Neural cell (in vitro differentiated cells): ENCODE measurements around the gene NELL1. TPM values are rescaled to one million over a fixed set of nuclear protein-coding genes. Genes with fewer than 3 reads are reported as not detected.

Experiments used
- H2AFZ ChIP-seq: fragments of 200-600, 300-800 bp; sonication (generic), shearing (Covaris generic); 2 replicates; pipeline ENCODE4 v1.6.0; 2014; ENCODE audit warnings: low read depth, mild to moderate bottlenecking, antibody characterized with exemption, low read length, moderate library complexity
- H3F3A ChIP-seq: fragments of 200-600 bp; shearing (Covaris generic); 2 replicates; pipeline ENCODE4 v1.6.1; 2016; ENCODE audit warnings: mild to moderate bottlenecking, moderate library complexity, mixed read lengths, antibody characterized with exemption, low read length; ENCODE audit not compliant: insufficient read depth, poor library complexity, severe bottlenecking
- H3K27ac ChIP-seq: fragments of 200-600, 300-800 bp; sonication (generic), shearing (Covaris generic); 2 replicates; pipeline ENCODE4 v1.5.1; 2014; ENCODE audit warnings: mild to moderate bottlenecking, low read length, moderate library complexity
- H3K27me3 ChIP-seq: fragments of 300-800, 200-600 bp; sonication (generic), shearing (Covaris generic); 2 replicates; pipeline ENCODE4 v1.6.0; 2014; ENCODE audit warnings: mild to moderate bottlenecking, low read depth, low read length, moderate library complexity; ENCODE audit not compliant: insufficient read depth
- H3K36me3 ChIP-seq: fragments of 300-800, 200-600 bp; sonication (generic), shearing (Covaris generic); 2 replicates; pipeline ENCODE4 v1.5.1; 2014; ENCODE audit warnings: mild to moderate bottlenecking, antibody characterized with exemption, low read length, moderate library complexity; ENCODE audit not compliant: insufficient read depth
- H3K4me2 ChIP-seq: fragments of 300-800, 200-600 bp; sonication (generic), shearing (Covaris generic); 2 replicates; pipeline ENCODE4 v1.6.0; 2014; ENCODE audit warnings: mild to moderate bottlenecking, low read length
- H3K4me3 ChIP-seq: fragments of 300-800, 200-600 bp; sonication (generic), shearing (Covaris generic); 2 replicates; pipeline ENCODE4 v1.5.1; 2014; ENCODE audit warnings: mild to moderate bottlenecking, low read length, moderate library complexity
- H3K79me2 ChIP-seq: fragments of 200-600 bp; shearing (Covaris generic); replicated peaks from 2 replicates; pipeline ENCODE4 v1.6.0; 2014; ENCODE audit warnings: mild to moderate bottlenecking, low read length, moderate library complexity; ENCODE audit not compliant: insufficient read depth
- H3K9ac ChIP-seq: fragments of 300-800, 200-600 bp; sonication (generic), shearing (Covaris generic); 2 replicates; pipeline ENCODE4 v1.6.1; 2016; ENCODE audit warnings: mild to moderate bottlenecking, low read length, mixed read lengths
- H3K9me2 ChIP-seq: fragments of 200-600 bp; shearing (Covaris generic); 2 replicates; pipeline ENCODE4 v1.6.1; 2016; ENCODE audit warnings: mild to moderate bottlenecking, low read length, mixed read lengths; ENCODE audit not compliant: insufficient read depth
- H3K9me3 ChIP-seq: fragments of 200-600, 300-800 bp; sonication (generic), shearing (Covaris generic); 2 replicates; pipeline ENCODE4 v1.6.1; 2016; ENCODE audit warnings: mild to moderate bottlenecking, mixed run types, low read length, moderate library complexity, mixed read lengths
- H4K20me1 ChIP-seq: fragments of 200-600 bp; shearing (Covaris generic); 2 replicates; pipeline ENCODE4 v1.6.1; 2016; ENCODE audit warnings: mild to moderate bottlenecking, mixed run types; ENCODE audit not compliant: insufficient read depth
- EP300 ChIP-seq: fragments of 450-650 bp; conservative IDR thresholded peaks from 2 replicates; pipeline ENCODE4 v1.6.1; 2014; ENCODE audit warnings: antibody characterized with exemption, mild to moderate bottlenecking, moderate library complexity; ENCODE audit not compliant: poor library complexity, severe bottlenecking
- EZH2 ChIP-seq: fragments of 200-600, 300-800 bp; shearing (Covaris generic), sonication (generic); IDR thresholded peaks from 2 replicates; pipeline ENCODE4 v1.6.1; 2014; ENCODE audit warnings: antibody characterized with exemption, low read length, borderline replicate concordance, mild to moderate bottlenecking; ENCODE audit not compliant: insufficient read depth, poor library complexity, severe bottlenecking
- MXI1 ChIP-seq: fragments of 450-650 bp; conservative IDR thresholded peaks from 2 replicates; pipeline ENCODE4 v1.6.1; 2014; ENCODE audit warnings: antibody characterized with exemption, mild to moderate bottlenecking; ENCODE audit not compliant: poor library complexity, severe bottlenecking
- POLR2AphosphoS5 ChIP-seq: IDR thresholded peaks from 2 replicates; pipeline ENCODE4 v1.6.1; 2012
- RAD21 ChIP-seq: fragments of 450-650 bp; conservative IDR thresholded peaks from 2 replicates; pipeline ENCODE4 v1.6.1; 2014; ENCODE audit warnings: antibody characterized with exemption, mild to moderate bottlenecking, moderate library complexity
- REST ChIP-seq: IDR thresholded peaks from 2 replicates; pipeline ENCODE4 v1.6.1; 2012; ENCODE audit warnings: borderline replicate concordance
- SMC3 ChIP-seq: fragments of 450-650 bp; conservative IDR thresholded peaks from 2 replicates; pipeline ENCODE4 v1.6.1; 2014; ENCODE audit warnings: antibody characterized with exemption, mild to moderate bottlenecking, moderate library complexity; ENCODE audit not compliant: poor library complexity
- TAF1 ChIP-seq: IDR thresholded peaks from 2 replicates; pipeline ENCODE4 v1.6.1; 2012; ENCODE audit warnings: low read depth
- polyA plus RNA-seq: library from polyadenylated mRNA; depleted of rRNA; stranded (reverse); fragments of >200 nt; gene quantifications from 2 replicates; pipeline ENCODE4 v1.2.3, GENCODE V29; 2014
- TF ChIP-seq, protein P1 (sequence below): fragments of 450-650 bp; IDR thresholded peaks from 2 replicates; pipeline ENCODE4 v1.5.1; 2014; ENCODE audit warnings: antibody characterized with exemption, mild to moderate bottlenecking, moderate library complexity; ENCODE audit not compliant: poor library complexity, severe bottlenecking

Gene NELL1
- polyA plus RNA-seq, 1 donor from 2014 or later: 70.4 TPM

GRCh38 chr11:21495879-21496278, 826.5 kb downstream of the NELL1 start:
- H3K4me3 ChIP-seq: no peak overlapping the region
- no peaks in the 10 kb centered on the region for H3K9me2 ChIP-seq
- no peak for TF ChIP-seq MXI1
- no peak for TF ChIP-seq REST
- no peak for TF ChIP-seq TAF1
- TF ChIP-seq EZH2: no peak
- TF ChIP-seq EP300: no peak
- no peak for TF ChIP-seq SMC3
- TF ChIP-seq POLR2AphosphoS5: no peak
- TF ChIP-seq RAD21: no peak
- TF ChIP-seq, protein P1, sequence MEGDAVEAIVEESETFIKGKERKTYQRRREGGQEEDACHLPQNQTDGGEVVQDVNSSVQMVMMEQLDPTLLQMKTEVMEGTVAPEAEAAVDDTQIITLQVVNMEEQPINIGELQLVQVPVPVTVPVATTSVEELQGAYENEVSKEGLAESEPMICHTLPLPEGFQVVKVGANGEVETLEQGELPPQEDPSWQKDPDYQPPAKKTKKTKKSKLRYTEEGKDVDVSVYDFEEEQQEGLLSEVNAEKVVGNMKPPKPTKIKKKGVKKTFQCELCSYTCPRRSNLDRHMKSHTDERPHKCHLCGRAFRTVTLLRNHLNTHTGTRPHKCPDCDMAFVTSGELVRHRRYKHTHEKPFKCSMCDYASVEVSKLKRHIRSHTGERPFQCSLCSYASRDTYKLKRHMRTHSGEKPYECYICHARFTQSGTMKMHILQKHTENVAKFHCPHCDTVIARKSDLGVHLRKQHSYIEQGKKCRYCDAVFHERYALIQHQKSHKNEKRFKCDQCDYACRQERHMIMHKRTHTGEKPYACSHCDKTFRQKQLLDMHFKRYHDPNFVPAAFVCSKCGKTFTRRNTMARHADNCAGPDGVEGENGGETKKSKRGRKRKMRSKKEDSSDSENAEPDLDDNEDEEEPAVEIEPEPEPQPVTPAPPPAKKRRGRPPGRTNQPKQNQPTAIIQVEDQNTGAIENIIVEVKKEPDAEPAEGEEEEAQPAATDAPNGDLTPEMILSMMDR: no peak
- H3K79me2 ChIP-seq: no peaks in the 10 kb centered on the region
- H3K27me3 ChIP-seq: no peaks in the 10 kb centered on the region
- peaks cover under 1% of the 10 kb centered on the region for H3K9me3 ChIP-seq
- H3K4me2 ChIP-seq: no peak overlapping the region
- H3K36me3 ChIP-seq: no peaks in the 10 kb centered on the region
- H3F3A ChIP-seq: no peaks in the 10 kb centered on the region
- no peak overlapping the region for H3K27ac ChIP-seq
- H2AFZ ChIP-seq: no peak overlapping the region
- H3K9ac ChIP-seq: no peak overlapping the region
- no peaks in the 10 kb centered on the region for H4K20me1 ChIP-seq

DNA sequence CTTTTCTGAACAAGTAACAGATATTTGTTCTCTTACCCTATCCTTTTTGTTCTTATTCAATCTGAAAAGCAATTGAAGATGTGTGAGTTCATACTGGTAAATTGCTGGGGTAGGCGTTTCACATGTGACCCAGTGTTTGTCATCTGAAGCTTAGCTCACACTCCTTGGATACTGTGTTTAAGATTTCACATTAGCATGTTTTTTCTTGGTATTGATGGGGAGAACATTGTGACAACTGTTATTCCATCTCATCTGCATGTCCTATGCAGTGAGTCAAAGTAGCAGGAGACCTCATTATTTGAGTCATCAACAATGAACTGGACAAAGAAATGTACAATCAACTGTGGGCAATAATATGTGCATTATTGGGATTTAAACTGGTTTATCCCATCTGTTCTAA, 831.9 kb downstream of the NELL1 start:
- Histone ChIP-seq H3K36me3 (no peaks in the 10 kb centered on the region), H3K4me3 (no peak overlapping the region), H4K20me1 (no peaks in the 10 kb centered on the region), H3K4me2 (no peak overlapping the region), H3K27me3 (no peaks in the 10 kb centered on the region), H3K9me3 (no peaks in the 10 kb centered on the region), H3F3A (no peaks in the 10 kb centered on the region), H3K9me2 (no peaks in the 10 kb centered on the region), H3K27ac (no peak overlapping the region), H3K79me2 (no peaks in the 10 kb centered on the region), H2AFZ (no peak overlapping the region), H3K9ac (no peak overlapping the region)
- TF ChIP-seq POLR2AphosphoS5 (no peak), EZH2 (no peak), RAD21 (no peak), REST (no peak), EP300 (no peak), TAF1 (no peak), SMC3 (no peak), MXI1 (no peak)
- TF ChIP-seq, protein P1: no peak
